Endothelial cell of umbilical vein (primary cell): ENCODE results near the gene HSPA1B.

ENCODE experiments used
- EZH2 ChIP-seq: IDR thresholded peaks from 2 replicates; pipeline ENCODE4 v1.6.1; 2012; ENCODE audit warnings: borderline replicate concordance, low read depth, mild to moderate bottlenecking, moderate library complexity, low read length, inconsistent platforms; ENCODE audit not compliant: severe bottlenecking
- POLR2A ChIP-seq: IDR thresholded peaks from 2 replicates; pipeline ENCODE4 v1.6.1; 2012; ENCODE audit warnings: low read depth, mild to moderate bottlenecking, control low read depth, low read length
- POLR2AphosphoS5 ChIP-seq: IDR thresholded peaks from 2 replicates; pipeline ENCODE4 v1.6.1; 2012; ENCODE audit warnings: low read depth, mild to moderate bottlenecking, control low read depth, low read length, moderate library complexity; ENCODE audit not compliant: insufficient read depth
- TF ChIP-seq, protein P1 (sequence below), 2 donors: IDR thresholded peaks; 1 replicate in 1 of 2; 2 replicates in 1 of 2; pipeline ENCODE4 v1.5.1; 2011; ENCODE audit warnings: low read length in 2 of 2, mild to moderate bottlenecking in 2 of 2, moderate library complexity in 2 of 2, control low read depth in 1 of 2, inconsistent platforms in 1 of 2, low read depth in 1 of 2; ENCODE audit not compliant: insufficient read depth in 1 of 2; ENCODE audit errors: extremely low read depth in 1 of 2

DNA sequence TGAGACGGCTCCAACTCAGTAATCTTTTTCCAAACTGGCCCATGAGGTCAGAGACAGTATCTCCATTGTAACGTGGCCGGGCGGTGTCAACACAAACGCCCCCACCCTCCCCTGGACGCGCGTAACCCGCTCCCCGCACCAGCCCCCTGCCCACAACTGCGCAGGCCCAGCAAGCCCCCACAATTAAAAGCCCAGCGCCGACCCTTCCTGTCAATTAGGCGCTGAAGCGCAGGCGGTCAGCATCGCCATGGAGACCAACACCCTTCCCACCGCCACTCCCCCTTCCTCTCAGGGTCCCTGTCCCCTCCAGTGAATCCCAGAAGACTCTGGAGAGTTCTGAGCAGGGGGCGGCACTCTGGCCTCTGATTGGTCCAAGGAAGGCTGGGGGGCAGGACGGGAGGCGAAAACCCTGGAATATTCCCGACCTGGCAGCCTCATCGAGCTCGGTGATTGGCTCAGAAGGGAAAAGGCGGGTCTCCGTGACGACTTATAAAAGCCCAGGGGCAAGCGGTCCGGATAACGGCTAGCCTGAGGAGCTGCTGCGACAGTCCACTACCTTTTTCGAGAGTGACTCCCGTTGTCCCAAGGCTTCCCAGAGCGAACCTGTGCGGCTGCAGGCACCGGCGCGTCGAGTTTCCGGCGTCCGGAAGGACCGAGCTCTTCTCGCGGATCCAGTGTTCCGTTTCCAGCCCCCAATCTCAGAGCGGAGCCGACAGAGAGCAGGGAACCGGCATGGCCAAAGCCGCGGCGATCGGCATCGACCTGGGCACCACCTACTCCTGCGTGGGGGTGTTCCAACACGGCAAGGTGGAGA is 12.3 kb upstream of the HSPA1B start, which contains the start of the genes HSPA1A and HSPA1L:
- TF ChIP-seq, protein P1, sequence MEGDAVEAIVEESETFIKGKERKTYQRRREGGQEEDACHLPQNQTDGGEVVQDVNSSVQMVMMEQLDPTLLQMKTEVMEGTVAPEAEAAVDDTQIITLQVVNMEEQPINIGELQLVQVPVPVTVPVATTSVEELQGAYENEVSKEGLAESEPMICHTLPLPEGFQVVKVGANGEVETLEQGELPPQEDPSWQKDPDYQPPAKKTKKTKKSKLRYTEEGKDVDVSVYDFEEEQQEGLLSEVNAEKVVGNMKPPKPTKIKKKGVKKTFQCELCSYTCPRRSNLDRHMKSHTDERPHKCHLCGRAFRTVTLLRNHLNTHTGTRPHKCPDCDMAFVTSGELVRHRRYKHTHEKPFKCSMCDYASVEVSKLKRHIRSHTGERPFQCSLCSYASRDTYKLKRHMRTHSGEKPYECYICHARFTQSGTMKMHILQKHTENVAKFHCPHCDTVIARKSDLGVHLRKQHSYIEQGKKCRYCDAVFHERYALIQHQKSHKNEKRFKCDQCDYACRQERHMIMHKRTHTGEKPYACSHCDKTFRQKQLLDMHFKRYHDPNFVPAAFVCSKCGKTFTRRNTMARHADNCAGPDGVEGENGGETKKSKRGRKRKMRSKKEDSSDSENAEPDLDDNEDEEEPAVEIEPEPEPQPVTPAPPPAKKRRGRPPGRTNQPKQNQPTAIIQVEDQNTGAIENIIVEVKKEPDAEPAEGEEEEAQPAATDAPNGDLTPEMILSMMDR (IDR thresholded peaks at IDR 0.05; ENCODE audit: extremely low read depth in 1 of 2, insufficient read depth in 1 of 2, low read depth in 1 of 2, low read length in 2 of 2): no peak
- TF ChIP-seq POLR2A (peak; percentile 99), EZH2 (no peak), POLR2AphosphoS5 (peak; percentile 96)
